ENCODE data around the gene GH1. TPM values are rescaled to one million over a fixed set of nuclear protein-coding genes. Genes with fewer than 3 reads are reported as not detected.
"Not testable (repeated sequence)": the region's sequence is repeated elsewhere in the genome, so short reads cannot be mapped to it uniquely, and the experiment has no call there.

The GH1 gene
- total RNA-seq: not detected

DNA sequence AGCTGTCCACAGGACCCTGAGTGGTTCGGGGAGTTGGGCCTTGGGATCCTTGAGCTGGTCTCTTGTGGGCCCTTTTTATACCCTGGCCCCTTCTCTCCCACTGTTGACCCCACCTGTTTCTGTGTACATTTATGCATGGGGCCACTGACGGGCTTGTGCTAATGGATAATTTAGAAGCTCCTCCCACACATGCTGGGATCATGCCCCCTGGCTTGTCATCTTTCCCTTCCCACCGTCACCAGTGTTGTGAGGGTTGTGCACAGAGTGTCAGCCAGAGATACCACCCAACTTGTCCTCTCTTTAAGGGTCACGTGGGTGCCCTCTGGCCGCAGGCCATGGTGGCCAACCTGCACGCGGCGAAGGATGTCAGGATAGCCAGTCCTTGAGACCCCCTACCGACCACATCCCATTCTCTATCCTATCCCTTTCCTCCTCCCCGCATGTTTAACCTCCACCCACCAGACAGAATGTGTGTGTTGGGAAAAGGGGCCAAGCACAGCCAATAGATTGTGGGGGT, at the start of gene GH1:
GH1 (minus strand) TSS at position 51 of the 517 bp plus-strand sequence. CDS start 63 bp downstream, outside the sequence.
- H3K27ac ChIP-seq, H3K27me3 ChIP-seq, H3K36me3 ChIP-seq, DNase-seq, H3K9me3 ChIP-seq, H3K4me1 ChIP-seq, H3K4me3 ChIP-seq: not testable (repeated sequence)
- intact Hi-C loops (cut with DNase I; ENCODE audit: low total_unique reads) (loop anchor here (10.0 kb wide), 1 partner anchor 366 kb away; no protein-coding TSS in a partner anchor), in situ Hi-C loops (cut with MboI; ENCODE audit: low pct_ligation_motif_present in 1 of 4, low pct_unique_long_range_greater_than_20kb in 1 of 4, low sequenced_read_pairs in 3 of 4) (loop anchor here in 3 of 4 donors (10.0 to 25.0 kb wide), 5 partner anchors 93 to 368 kb away; partner anchors contain the start of genes ERN1 (in 3 of the 3) and ICAM2 (in 2 of the 3))
- 60% methylated on average over 10 of the region's 10 CpGs; no CpG with 5 or more reads in 1 of the 2 donors for WGBS, 2 donors (ENCODE audit: low coverage in 1 of 2)

DNA sequence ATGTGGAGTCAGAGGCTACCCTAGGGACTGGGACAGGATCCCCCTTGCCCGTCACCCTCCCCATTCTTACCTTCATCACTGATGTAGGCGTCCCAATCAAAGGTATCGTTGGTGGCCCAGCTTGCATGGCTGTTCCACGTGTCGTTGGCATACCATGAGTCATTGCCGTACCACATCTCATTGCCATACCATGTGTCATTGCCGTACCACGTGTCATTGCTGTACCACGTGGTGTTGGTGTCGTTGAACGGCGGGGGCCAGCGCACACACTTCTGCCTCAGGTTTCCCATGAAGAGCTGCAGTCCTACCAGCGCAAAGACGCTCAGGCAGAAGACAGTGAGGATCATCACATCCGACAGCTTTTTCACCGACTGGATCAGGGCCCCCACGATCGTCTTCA, 49.3 kb upstream of the GH1 start:
- TF ChIP-seq POLR2AphosphoS5 (IDR thresholded peaks at IDR 0.05) (no peak), POLR2A (IDR thresholded peaks at IDR 0.05) (no peak), EP300 (IDR thresholded peaks at IDR 0.05; ENCODE audit: low read depth) (no peak)
- TF ChIP-seq, protein P1, sequence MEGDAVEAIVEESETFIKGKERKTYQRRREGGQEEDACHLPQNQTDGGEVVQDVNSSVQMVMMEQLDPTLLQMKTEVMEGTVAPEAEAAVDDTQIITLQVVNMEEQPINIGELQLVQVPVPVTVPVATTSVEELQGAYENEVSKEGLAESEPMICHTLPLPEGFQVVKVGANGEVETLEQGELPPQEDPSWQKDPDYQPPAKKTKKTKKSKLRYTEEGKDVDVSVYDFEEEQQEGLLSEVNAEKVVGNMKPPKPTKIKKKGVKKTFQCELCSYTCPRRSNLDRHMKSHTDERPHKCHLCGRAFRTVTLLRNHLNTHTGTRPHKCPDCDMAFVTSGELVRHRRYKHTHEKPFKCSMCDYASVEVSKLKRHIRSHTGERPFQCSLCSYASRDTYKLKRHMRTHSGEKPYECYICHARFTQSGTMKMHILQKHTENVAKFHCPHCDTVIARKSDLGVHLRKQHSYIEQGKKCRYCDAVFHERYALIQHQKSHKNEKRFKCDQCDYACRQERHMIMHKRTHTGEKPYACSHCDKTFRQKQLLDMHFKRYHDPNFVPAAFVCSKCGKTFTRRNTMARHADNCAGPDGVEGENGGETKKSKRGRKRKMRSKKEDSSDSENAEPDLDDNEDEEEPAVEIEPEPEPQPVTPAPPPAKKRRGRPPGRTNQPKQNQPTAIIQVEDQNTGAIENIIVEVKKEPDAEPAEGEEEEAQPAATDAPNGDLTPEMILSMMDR (IDR thresholded peaks at IDR 0.05): no peak
- no peaks in the 10 kb centered on the region for H3K36me3 ChIP-seq
- H3K9me3 ChIP-seq: no peaks in the 10 kb centered on the region
- no peak overlapping the region for H3K27ac ChIP-seq
- no peaks in the 10 kb centered on the region for H3K27me3 ChIP-seq
- DNase-seq: no peak
- intact Hi-C loops (cut with DNase I; ENCODE audit: low total_unique reads): no loop called here
- no peak overlapping the region for H3K4me3 ChIP-seq
- H3K4me1 ChIP-seq: no peaks in the 10 kb centered on the region
- 91% methylated on average over 19 of the region's 19 CpGs; no CpG with 5 or more reads in 1 of the 2 donors for WGBS, 2 donors (ENCODE audit: low coverage in 1 of 2)
- in situ Hi-C loops (cut with MboI; ENCODE audit: low pct_ligation_motif_present in 1 of 4, low pct_unique_long_range_greater_than_20kb in 1 of 4, low sequenced_read_pairs in 3 of 4): no loop called here

DNA sequence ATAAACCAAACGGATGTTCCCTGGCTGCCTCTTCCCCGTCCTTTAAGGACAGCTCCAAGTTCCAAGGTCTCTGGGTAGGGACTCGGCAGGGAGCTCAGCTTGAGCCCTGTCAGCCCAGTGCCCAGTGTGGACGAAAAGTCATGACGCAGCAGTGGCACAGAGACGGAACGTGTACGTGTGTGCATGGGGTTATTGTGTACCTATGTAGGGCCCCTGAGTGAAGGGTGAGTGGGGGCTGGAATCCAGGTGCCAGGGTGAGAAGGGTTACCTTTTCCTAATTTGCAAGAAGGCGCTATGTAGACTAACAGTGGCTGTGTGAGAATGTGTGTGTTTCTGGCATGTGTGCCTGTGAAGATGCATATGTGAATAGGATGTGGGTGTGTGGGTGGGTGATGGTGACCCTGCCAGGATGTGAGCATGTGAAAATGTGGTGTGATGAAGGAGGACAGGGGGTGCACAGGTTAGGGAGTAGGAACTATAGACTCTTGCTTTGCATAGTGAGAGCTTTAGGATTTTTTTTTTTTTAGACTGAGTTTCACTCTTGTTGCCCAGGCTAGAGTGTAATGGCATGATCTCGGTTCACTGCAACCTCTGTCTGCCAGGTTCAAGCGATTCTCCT, 48.1 kb upstream of the GH1 start:
- TF ChIP-seq, protein P1 (IDR thresholded peaks at IDR 0.05): no peak
- TF ChIP-seq EP300 (IDR thresholded peaks at IDR 0.05; ENCODE audit: low read depth) (no peak), POLR2A (IDR thresholded peaks at IDR 0.05) (no peak), POLR2AphosphoS5 (IDR thresholded peaks at IDR 0.05) (no peak)
- intact Hi-C loops (cut with DNase I; ENCODE audit: low total_unique reads): no loop called here
- Histone ChIP-seq H3K4me3 (no peak overlapping the region), H3K9me3 (no peaks in the 10 kb centered on the region), H3K27ac (no peak overlapping the region), H3K36me3 (no peaks in the 10 kb centered on the region), H3K27me3 (no peaks in the 10 kb centered on the region), H3K4me1 (no peaks in the 10 kb centered on the region)
- WGBS, 2 donors (ENCODE audit: low coverage in 1 of 2): 86 to 100% methylated on average over 1 to 10 of the region's 11 CpGs
- in situ Hi-C loops (cut with MboI; ENCODE audit: low pct_ligation_motif_present in 1 of 4, low pct_unique_long_range_greater_than_20kb in 1 of 4, low sequenced_read_pairs in 3 of 4): no loop called here
- DNase-seq: no peak

DNA sequence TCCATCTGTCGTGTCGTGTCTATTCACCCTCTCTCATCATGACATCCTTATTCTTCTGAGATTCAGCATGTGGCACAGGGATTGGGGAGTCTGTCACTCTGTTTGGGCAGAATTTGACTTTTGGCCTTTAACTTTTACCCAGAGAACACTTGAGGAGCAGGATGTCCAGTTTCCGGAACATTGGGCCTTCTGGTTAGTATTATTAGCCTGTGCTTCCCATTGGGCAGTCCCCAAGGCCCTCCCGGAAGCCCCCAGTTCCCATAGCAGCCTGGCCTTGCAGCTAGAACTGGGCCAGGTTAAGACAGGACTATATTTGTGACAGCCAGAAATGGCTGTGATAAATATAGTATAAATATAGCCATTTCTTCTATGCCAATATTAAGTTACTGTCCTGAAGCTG, 44.5 kb upstream of the GH1 start:
- no peaks in the 10 kb centered on the region for H3K27me3 ChIP-seq
- peak overlapping the region in 1 of 4 donors; percentile 30 for H3K27ac ChIP-seq
- no peak overlapping the region for H3K4me3 ChIP-seq
- intact Hi-C loops (cut with DNase I; ENCODE audit: low total_unique reads) (no loop called here), in situ Hi-C loops (cut with MboI; ENCODE audit: low pct_ligation_motif_present in 1 of 4, low pct_unique_long_range_greater_than_20kb in 1 of 4, low sequenced_read_pairs in 3 of 4) (no loop called here)
- no peaks in the 10 kb centered on the region for H3K36me3 ChIP-seq
- TF ChIP-seq EP300 (IDR thresholded peaks at IDR 0.05; ENCODE audit: low read depth): no peak
- TF ChIP-seq POLR2AphosphoS5 (IDR thresholded peaks at IDR 0.05): no peak
- TF ChIP-seq, protein P1 (IDR thresholded peaks at IDR 0.05): no peak
- TF ChIP-seq POLR2A (IDR thresholded peaks at IDR 0.05): no peak
- DNase-seq: no peak
- no peaks in the 10 kb centered on the region for H3K9me3 ChIP-seq
- peaks cover 0 to 7% (median 5%) of the 10 kb centered on the region in 4 donors for H3K4me1 ChIP-seq
- 88% methylated on average over 4 of the region's 4 CpGs; no CpG with 5 or more reads in 1 of the 2 donors for WGBS, 2 donors (ENCODE audit: low coverage in 1 of 2)

All from transverse colon (tissue), 4 donors.